Measurements from ENCODE around the gene BRINP1. TPM values are rescaled to one million over a fixed set of nuclear protein-coding genes. Genes with fewer than 3 reads are reported as not detected.

Gene BRINP1
- total and polyA plus RNA-seq, 3 experiments from 2014 or later, result not detected

DNA sequence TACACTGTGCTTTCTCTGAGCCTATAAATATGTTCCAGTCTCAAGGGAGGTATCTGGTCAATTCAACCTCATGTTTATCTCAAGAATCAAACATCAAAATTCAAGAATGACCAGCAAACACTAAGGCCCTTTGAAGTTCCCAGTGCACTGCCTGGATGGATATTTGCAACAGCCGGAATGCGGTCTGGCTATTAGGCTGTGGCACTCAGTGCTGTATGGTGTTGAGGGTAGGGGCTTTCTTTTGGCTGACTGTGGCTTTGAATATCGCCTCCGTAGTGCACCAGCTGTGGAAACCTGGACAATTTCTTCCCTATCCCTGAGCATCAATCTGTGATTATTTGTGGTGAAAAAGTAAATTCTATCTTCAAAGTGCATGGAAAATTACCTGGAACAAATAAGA, 220.4 kb downstream of the BRINP1 start:
- CTCF ChIA-PET, result no interaction called here
- no peak overlapping the region for H3K4me3 ChIP-seq (ENCODE audit: low read length)
- H3K4me1 Mint-ChIP-seq, result no peaks in the 10 kb centered on the region
- POLR2A ChIA-PET, result no interaction called here
- DNase-seq, result no peak
- no peak overlapping the region for H3K27ac ChIP-seq (ENCODE audit: low read depth, low read length)
- H3K9me3 Mint-ChIP-seq, result no peaks in the 10 kb centered on the region
- H3K27me3 ChIP-seq (ENCODE audit: insufficient read depth, low read length, poor library complexity, severe bottlenecking), result no peaks in the 10 kb centered on the region
- H3K4me1 ChIP-seq (ENCODE audit: insufficient read depth, low read length), result no peaks in the 10 kb centered on the region
- no peaks in the 10 kb centered on the region for H3K9me3 ChIP-seq (ENCODE audit: low read length)
- H3K27ac Mint-ChIP-seq, result no peak overlapping the region
- H3K4me3 Mint-ChIP-seq, result no peak overlapping the region
- no peaks in the 10 kb centered on the region for H3K36me3 ChIP-seq (ENCODE audit: insufficient read depth, low read length)
- no peaks in the 10 kb centered on the region for H3K36me3 Mint-ChIP-seq
- H3K27me3 Mint-ChIP-seq, result no peaks in the 10 kb centered on the region

GRCh38 chr9:119137479-119137878, 231.8 kb downstream of the BRINP1 start:
- Mint-ChIP-seq H3K4me1 (no peaks in the 10 kb centered on the region), H3K4me3 (no peak overlapping the region), H3K9me3 (peaks cover 0 to 9% (median 3%) of the 10 kb centered on the region in 5 donors), H3K27me3 (no peaks in the 10 kb centered on the region), H3K36me3 (no peaks in the 10 kb centered on the region), H3K27ac (no peak overlapping the region)
- no peak for DNase-seq
- no peaks in the 10 kb centered on the region for H3K9me3 ChIP-seq (ENCODE audit: low read length)
- H3K4me1 ChIP-seq (ENCODE audit: insufficient read depth, low read length), result no peaks in the 10 kb centered on the region
- no peak overlapping the region for H3K27ac ChIP-seq (ENCODE audit: low read depth, low read length)
- no peaks in the 10 kb centered on the region for H3K27me3 ChIP-seq (ENCODE audit: insufficient read depth, low read length, poor library complexity, severe bottlenecking)
- CTCF ChIA-PET, result no interaction called here
- POLR2A ChIA-PET, result no interaction called here
- no peak overlapping the region for H3K4me3 ChIP-seq (ENCODE audit: low read length)
- H3K36me3 ChIP-seq (ENCODE audit: insufficient read depth, low read length), result no peaks in the 10 kb centered on the region

GRCh38 chr9:119126040-119126439, 243.2 kb downstream of the BRINP1 start:
- no peaks in the 10 kb centered on the region for H3K4me1 ChIP-seq (ENCODE audit: insufficient read depth, low read length)
- Mint-ChIP-seq H3K9me3 (peaks cover 0 to 13% (median 12%) of the 10 kb centered on the region in 5 donors), H3K27me3 (no peaks in the 10 kb centered on the region), H3K27ac (no peak overlapping the region), H3K4me1 (no peaks in the 10 kb centered on the region), H3K36me3 (no peaks in the 10 kb centered on the region), H3K4me3 (no peak overlapping the region)
- H3K4me3 ChIP-seq (ENCODE audit: low read length), result no peak overlapping the region
- no peak for DNase-seq
- no peaks in the 10 kb centered on the region for H3K9me3 ChIP-seq (ENCODE audit: low read length)
- no peaks in the 10 kb centered on the region for H3K27me3 ChIP-seq (ENCODE audit: insufficient read depth, low read length, poor library complexity, severe bottlenecking)
- no peak overlapping the region for H3K27ac ChIP-seq (ENCODE audit: low read depth, low read length)
- ChIA-PET POLR2A (no interaction called here), CTCF (no interaction called here)
- H3K36me3 ChIP-seq (ENCODE audit: insufficient read depth, low read length), result no peaks in the 10 kb centered on the region

- no peak for DNase-seq
- Histone ChIP-seq H3K36me3 (ENCODE audit: insufficient read depth, low read length) (no peaks in the 10 kb centered on the region), H3K27me3 (ENCODE audit: insufficient read depth, low read length, poor library complexity, severe bottlenecking) (no peaks in the 10 kb centered on the region), H3K4me3 (ENCODE audit: low read length) (no peak overlapping the region), H3K27ac (ENCODE audit: low read depth, low read length) (no peak overlapping the region), H3K4me1 (ENCODE audit: insufficient read depth, low read length) (no peaks in the 10 kb centered on the region), H3K9me3 (ENCODE audit: low read length) (no peaks in the 10 kb centered on the region)
- Mint-ChIP-seq H3K9me3 (peaks cover 0 to 10% (median 8%) of the 10 kb centered on the region in 5 donors), H3K36me3 (no peaks in the 10 kb centered on the region), H3K4me3 (no peak overlapping the region), H3K27me3 (no peaks in the 10 kb centered on the region), H3K27ac (no peak overlapping the region), H3K4me1 (no peaks in the 10 kb centered on the region)
- CTCF ChIA-PET, result no interaction called here
- POLR2A ChIA-PET, result no interaction called here
Observed at GRCh38 chr9:119121899-119122298, 247.3 kb downstream of the BRINP1 start.

DNA sequence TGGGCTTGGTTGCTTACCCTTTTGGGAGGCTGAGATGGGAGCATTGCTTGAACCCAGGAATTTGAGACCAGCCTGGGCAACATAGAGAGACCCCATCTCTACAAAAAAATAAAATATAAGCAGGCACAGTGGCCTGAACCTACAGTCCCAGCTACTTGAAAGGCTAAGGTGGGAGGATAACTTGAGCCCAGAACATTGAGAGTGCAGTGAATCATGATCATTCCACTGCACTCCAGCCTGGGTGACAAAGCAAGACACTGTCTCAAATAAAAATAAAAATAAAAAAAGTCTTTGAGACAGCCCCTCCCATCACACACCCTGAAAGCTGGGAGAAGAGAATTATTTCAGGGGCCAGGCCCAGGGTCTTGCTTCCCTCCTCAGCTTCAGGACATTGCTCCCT, 251.8 kb downstream of the BRINP1 start:
- H3K4me1 Mint-ChIP-seq, result no peaks in the 10 kb centered on the region
- H3K9me3 Mint-ChIP-seq, result peaks cover 1 to 8% (median 5%) of the 10 kb centered on the region in 5 donors
- CTCF ChIA-PET, result no interaction called here
- no peaks in the 10 kb centered on the region for H3K27me3 Mint-ChIP-seq
- no peaks in the 10 kb centered on the region for H3K36me3 Mint-ChIP-seq
- Histone ChIP-seq H3K9me3 (ENCODE audit: low read length) (no peaks in the 10 kb centered on the region), H3K4me3 (ENCODE audit: low read length) (no peak overlapping the region), H3K27me3 (ENCODE audit: insufficient read depth, low read length, poor library complexity, severe bottlenecking) (no peaks in the 10 kb centered on the region), H3K27ac (ENCODE audit: low read depth, low read length) (no peak overlapping the region), H3K4me1 (ENCODE audit: insufficient read depth, low read length) (no peaks in the 10 kb centered on the region), H3K36me3 (ENCODE audit: insufficient read depth, low read length) (no peaks in the 10 kb centered on the region)
- no peak overlapping the region for H3K4me3 Mint-ChIP-seq
- POLR2A ChIA-PET, result no interaction called here
- DNase-seq, result no peak
- H3K27ac Mint-ChIP-seq, result no peak overlapping the region

Data from CD8-positive, alpha-beta memory T cell (primary cell).